ENCODE data around the gene VPS8. TPM values are rescaled to one million over a fixed set of nuclear protein-coding genes. Genes with fewer than 3 reads are reported as not detected.

Gene VPS8
- total and polyA plus RNA-seq, 4 donors: 4.2 to 34.9 (median 22.9) TPM

- TF ChIP-seq FOXA1 (IDR thresholded peaks at IDR 0.05) (no peak), NR2F2 (IDR thresholded peaks at IDR 0.05) (peak; percentile 79), RXRA (IDR thresholded peaks at IDR 0.05) (peak in 1 of 2 donors; percentile 19), SP1 (IDR thresholded peaks at IDR 0.05) (no peak)
- H3K9me3 ChIP-seq (ENCODE audit: control insufficient read depth in 4 of 4, low read length in 3 of 4): no peaks in the 10 kb centered on the region
- DNase-seq (ENCODE audit: low spot score): no peak
- peak overlapping the region in 1 of 2 donors; percentile 59 for H3K27ac ChIP-seq (ENCODE audit: low read depth in 1 of 2, low read length in 2 of 2)
- H3K4me1 ChIP-seq (ENCODE audit: control insufficient read depth in 4 of 4, insufficient read depth in 4 of 4, low read length in 3 of 4): no peaks in the 10 kb centered on the region
- 68% methylated on average over 20 of the region's 20 CpGs for WGBS
- H3K27me3 ChIP-seq (ENCODE audit: control insufficient read depth in 4 of 4, insufficient read depth in 4 of 4, low read length in 3 of 4): peaks cover 0 to 2% (median under 1%) of the 10 kb centered on the region in 4 donors
- no peaks in the 10 kb centered on the region for H3K36me3 ChIP-seq (ENCODE audit: control insufficient read depth in 4 of 4, insufficient read depth in 3 of 4, low read depth in 1 of 4, low read length in 3 of 4)
- H3K9ac ChIP-seq (ENCODE audit: low read depth in 1 of 2, low read length in 2 of 2): no peak overlapping the region
- no peak overlapping the region for H3K4me3 ChIP-seq (ENCODE audit: low read depth in 1 of 3, low read length in 3 of 3)
Measured at GRCh38 chr3:184771301-184772127, 40.5 kb upstream of the VPS8 start.

GRCh38 chr3:184772667-184773272, 39.2 kb upstream of the VPS8 start:
- Histone ChIP-seq H3K36me3 (ENCODE audit: control insufficient read depth in 4 of 4, insufficient read depth in 3 of 4, low read depth in 1 of 4, low read length in 3 of 4) (no peaks in the 10 kb centered on the region), H3K9me3 (ENCODE audit: control insufficient read depth in 4 of 4, low read length in 3 of 4) (no peaks in the 10 kb centered on the region), H3K4me3 (ENCODE audit: low read depth in 1 of 3, low read length in 3 of 3) (no peak overlapping the region), H3K27me3 (ENCODE audit: control insufficient read depth in 4 of 4, insufficient read depth in 4 of 4, low read length in 3 of 4) (peaks cover 0 to 2% (median 0%) of the 10 kb centered on the region in 4 donors), H3K9ac (ENCODE audit: low read depth in 1 of 2, low read length in 2 of 2) (no peak overlapping the region), H3K4me1 (ENCODE audit: control insufficient read depth in 4 of 4, insufficient read depth in 4 of 4, low read length in 3 of 4) (peaks cover 0 to 3% (median 0%) of the 10 kb centered on the region in 4 donors), H3K27ac (ENCODE audit: low read depth in 1 of 2, low read length in 2 of 2) (no peak overlapping the region)
- no peak for DNase-seq (ENCODE audit: low spot score)
- WGBS: 82% methylated on average over 8 of the region's 8 CpGs
- TF ChIP-seq EGR1 (IDR thresholded peaks at IDR 0.05; ENCODE audit: low read depth in 2 of 2) (no peak), FOXA1 (IDR thresholded peaks at IDR 0.05) (no peak), CTCF (IDR thresholded peaks at IDR 0.05; ENCODE audit: low read depth, low read length, missing input control) (no peak), ATF3 (IDR thresholded peaks at IDR 0.05) (no peak), MAX (IDR thresholded peaks at IDR 0.05) (no peak), GABPA (IDR thresholded peaks at IDR 0.05 in 1 of 2, conservative IDR thresholded peaks at IDR 0.05 in 1 of 2) (no peak), RAD21 (IDR thresholded peaks at IDR 0.05) (no peak), TAF1 (conservative IDR thresholded peaks at IDR 0.05) (no peak), RXRA (IDR thresholded peaks at IDR 0.05) (no peak), FOXA2 (IDR thresholded peaks at IDR 0.05) (no peak), JUND (IDR thresholded peaks at IDR 0.05) (no peak), SP1 (IDR thresholded peaks at IDR 0.05) (no peak)

Data from liver (tissue), 9 donors.